SK-N-MC (cell line): ENCODE results near the gene GPC6.

Experiments used
- DNase-seq: peaks from one replicate; pipeline ENCODE4 v3.0.0-alpha.2; 2011; ENCODE audit warnings: low read depth, low spot score
- H3K27ac ChIP-seq: fragments of 200-600 bp; sonication (generic); 2 replicates; pipeline ENCODE4 v1.5.1; 2016; ENCODE audit warnings: mixed run types
- H3K36me3 ChIP-seq: fragments of 200-600 bp; sonication (generic); 2 replicates; pipeline ENCODE4 v1.6.1; 2017; ENCODE audit warnings: antibody characterized with exemption, low read length, mixed read lengths; ENCODE audit not compliant: insufficient read depth
- H3K4me3 ChIP-seq: fragments of 200-600 bp; sonication (generic); 2 replicates; pipeline ENCODE4 v1.5.1; 2016
- H3K9ac ChIP-seq: fragments of 200-600 bp; sonication (generic); 2 replicates; pipeline ENCODE4 v1.8.0; 2017; ENCODE audit warnings: mixed run types, mixed read lengths; ENCODE audit not compliant: insufficient read length
- H3K9me3 ChIP-seq: fragments of 200-600 bp; sonication (generic); 2 replicates; pipeline ENCODE4 v1.6.1; 2017; ENCODE audit warnings: low read depth, mild to moderate bottlenecking, antibody characterized with exemption, low read length, moderate library complexity, mixed read lengths
- EZH2 ChIP-seq: fragments of 200-600 bp; sonication (generic); IDR thresholded peaks from one replicate; pipeline ENCODE4 v1.6.1; 2017; ENCODE audit warnings: antibody characterized with exemption
- FOXP2 ChIP-seq: optimal IDR thresholded peaks from 2 replicates; pipeline ENCODE3; 2011; ENCODE audit warnings: mild to moderate bottlenecking, moderate library complexity; ENCODE audit not compliant: insufficient read depth; ENCODE audit errors: extremely low read length, control extremely low read depth
- POLR2AphosphoS5 ChIP-seq: IDR thresholded peaks from 2 replicates; pipeline ENCODE4 v1.6.1; 2012; ENCODE audit warnings: mild to moderate bottlenecking, low read depth, low read length, borderline replicate concordance

Gene GPC6

GRCh38 chr13:94232161-94232950 is 1005.7 kb downstream of the GPC6 start:
- TF ChIP-seq EZH2 (no peak), FOXP2 (no peak)
- no peak overlapping the region for H3K27ac ChIP-seq
- no peaks in the 10 kb centered on the region for H3K36me3 ChIP-seq
- H3K9me3 ChIP-seq: no peaks in the 10 kb centered on the region
- DNase-seq: no peak
- no peak overlapping the region for H3K9ac ChIP-seq
- H3K4me3 ChIP-seq: no peak overlapping the region

GRCh38 chr13:94232956-94233355 is 1006.3 kb downstream of the GPC6 start:
- Histone ChIP-seq H3K36me3 (no peaks in the 10 kb centered on the region), H3K27ac (no peak overlapping the region), H3K9me3 (no peaks in the 10 kb centered on the region), H3K9ac (no peak overlapping the region), H3K4me3 (no peak overlapping the region)
- no peak for DNase-seq
- TF ChIP-seq EZH2 (no peak), POLR2AphosphoS5 (no peak), FOXP2 (no peak)

GRCh38 chr13:94233401-94233800 is 1006.8 kb downstream of the GPC6 start:
- Histone ChIP-seq H3K4me3 (no peak overlapping the region), H3K9me3 (no peaks in the 10 kb centered on the region), H3K9ac (no peak overlapping the region), H3K36me3 (no peaks in the 10 kb centered on the region), H3K27ac (no peak overlapping the region)
- TF ChIP-seq FOXP2 (no peak), EZH2 (no peak), POLR2AphosphoS5 (no peak)
- DNase-seq: no peak

- DNase-seq: no peak
- H3K4me3 ChIP-seq: no peak overlapping the region
- no peaks in the 10 kb centered on the region for H3K36me3 ChIP-seq
- no peak for TF ChIP-seq POLR2AphosphoS5
- TF ChIP-seq EZH2: no peak
- no peak for TF ChIP-seq FOXP2
- no peaks in the 10 kb centered on the region for H3K9me3 ChIP-seq
- H3K27ac ChIP-seq: no peak overlapping the region
- H3K9ac ChIP-seq: no peak overlapping the region
Observed at GRCh38 chr13:94233837-94234236, 1007.2 kb downstream of the GPC6 start.

- Histone ChIP-seq H3K9me3 (no peaks in the 10 kb centered on the region), H3K27ac (no peak overlapping the region), H3K9ac (no peak overlapping the region), H3K36me3 (no peaks in the 10 kb centered on the region), H3K4me3 (no peak overlapping the region)
- DNase-seq: no peak
- TF ChIP-seq FOXP2 (no peak), EZH2 (no peak), POLR2AphosphoS5 (no peak)
Observed at GRCh38 chr13:94234738-94235137, 1008.1 kb downstream of the GPC6 start.

- H3K4me3 ChIP-seq: no peak overlapping the region
- TF ChIP-seq EZH2 (no peak), FOXP2 (no peak), POLR2AphosphoS5 (no peak)
- H3K27ac ChIP-seq: no peak overlapping the region
- no peaks in the 10 kb centered on the region for H3K36me3 ChIP-seq
- DNase-seq: no peak
- no peaks in the 10 kb centered on the region for H3K9me3 ChIP-seq
- no peak overlapping the region for H3K9ac ChIP-seq
Observed at GRCh38 chr13:94236132-94236531, 1009.5 kb downstream of the GPC6 start.

GRCh38 chr13:94236872-94237271 is 1010.3 kb downstream of the GPC6 start:
- DNase-seq: no peak
- H3K9me3 ChIP-seq: no peaks in the 10 kb centered on the region
- no peak overlapping the region for H3K9ac ChIP-seq
- no peak overlapping the region for H3K27ac ChIP-seq
- H3K36me3 ChIP-seq: no peaks in the 10 kb centered on the region
- no peak for TF ChIP-seq FOXP2
- no peak for TF ChIP-seq EZH2
- TF ChIP-seq POLR2AphosphoS5: no peak
- H3K4me3 ChIP-seq: no peak overlapping the region

- H3K27ac ChIP-seq: no peak overlapping the region
- H3K36me3 ChIP-seq: no peaks in the 10 kb centered on the region
- no peaks in the 10 kb centered on the region for H3K9me3 ChIP-seq
- no peak for DNase-seq
- H3K9ac ChIP-seq: no peak overlapping the region
- TF ChIP-seq EZH2: no peak
- no peak for TF ChIP-seq FOXP2
- H3K4me3 ChIP-seq: no peak overlapping the region
Observed at GRCh38 chr13:94239135-94239534, 1012.5 kb downstream of the GPC6 start.

GRCh38 chr13:94242554-94242953 is 1015.9 kb downstream of the GPC6 start:
- Histone ChIP-seq H3K4me3 (no peak overlapping the region), H3K9me3 (peaks cover 5% of the 10 kb centered on the region; the same call in 1 of the 2 replicates), H3K27ac (no peak overlapping the region), H3K36me3 (no peaks in the 10 kb centered on the region), H3K9ac (no peak overlapping the region)
- TF ChIP-seq POLR2AphosphoS5 (no peak), FOXP2 (no peak), EZH2 (no peak)
- DNase-seq: no peak

GRCh38 chr13:94243551-94243950 is 1016.9 kb downstream of the GPC6 start:
- Histone ChIP-seq H3K4me3 (no peak overlapping the region), H3K9ac (no peak overlapping the region), H3K27ac (no peak overlapping the region), H3K9me3 (peaks cover 5% of the 10 kb centered on the region; the same call in 1 of the 2 replicates), H3K36me3 (no peaks in the 10 kb centered on the region)
- no peak for DNase-seq
- TF ChIP-seq EZH2 (no peak), POLR2AphosphoS5 (no peak), FOXP2 (no peak)
